Hepatic stellate cell (primary cell): ENCODE results near the gene TUBGCP2.
"Not testable (repeated sequence)": the region's sequence is repeated elsewhere in the genome, so short reads cannot be mapped to it uniquely, and the experiment has no call there.

Experiments used
- DNase-seq: peaks from one replicate; pipeline ENCODE4 v3.0.0; 2011; ENCODE audit warnings: low spot score

Gene TUBGCP2

GRCh38 chr10:133325440-133326222 is 17.0 kb upstream of the TUBGCP2 start:
- no peak for DNase-seq

GRCh38 chr10:133324857-133325260 is 16.2 kb upstream of the TUBGCP2 start:
- DNase-seq = no peak

- peak; percentile 64 for DNase-seq
Measured at GRCh38 chr10:133324198-133324792, 15.6 kb upstream of the TUBGCP2 start.

GRCh38 chr10:133322064-133322709 is 13.5 kb upstream of the TUBGCP2 start:
- not testable (repeated sequence) for DNase-seq

- DNase-seq = not testable (repeated sequence)
Measured at GRCh38 chr10:133320852-133321422, 12.3 kb upstream of the TUBGCP2 start.

GRCh38 chr10:133318494-133319127 is 9.9 kb upstream of the TUBGCP2 start:
- DNase-seq = peak; percentile 69

- no peak for DNase-seq
Measured at GRCh38 chr10:133316732-133317131, 8.1 kb upstream of the TUBGCP2 start.

GRCh38 chr10:133316266-133316665 is 7.6 kb upstream of the TUBGCP2 start:
- no peak for DNase-seq

GRCh38 chr10:133315847-133316246 is 7.2 kb upstream of the TUBGCP2 start:
- DNase-seq = no peak

GRCh38 chr10:133314911-133315310 is 6.2 kb upstream of the TUBGCP2 start:
- DNase-seq = no peak

- DNase-seq = no peak
Measured at GRCh38 chr10:133313192-133313591, 4.5 kb upstream of the TUBGCP2 start.

GRCh38 chr10:133312769-133313145 is 4.1 kb upstream of the TUBGCP2 start:
- DNase-seq = no peak

- DNase-seq = no peak
Measured at GRCh38 chr10:133312016-133312768, 3.5 kb upstream of the TUBGCP2 start.

GRCh38 chr10:133311570-133311969 is 2.9 kb upstream of the TUBGCP2 start:
- no peak for DNase-seq

GRCh38 chr10:133310789-133311188 is 2.1 kb upstream of the TUBGCP2 start:
- DNase-seq = no peak

GRCh38 chr10:133310399-133310755 is 1.7 kb upstream of the TUBGCP2 start:
- no peak for DNase-seq

GRCh38 chr10:133309720-133310398 is 1.2 kb upstream of the TUBGCP2 start:
- no peak for DNase-seq

GRCh38 chr10:133309100-133309719 is 538 bp upstream of the TUBGCP2 start:
- DNase-seq = peak; percentile 92

GRCh38 chr10:133307776-133308420 is 774 bp downstream of the TUBGCP2 start:
- peak; percentile 35 for DNase-seq

GRCh38 chr10:133306941-133307379 is 1.7 kb downstream of the TUBGCP2 start:
- DNase-seq = no peak
